ENCODE measurements around the gene ZFYVE28. TPM values are rescaled to one million over a fixed set of nuclear protein-coding genes. Genes with fewer than 3 reads are reported as not detected.

Gene ZFYVE28
- total and polyA plus RNA-seq, 2 of the 8 experiments (the other 6 are each of a cell fraction or from before 2014, with no cell fraction given) = 1.7 to 4.9 TPM

GRCh38 chr4:2267841-2268240 is 150.6 kb downstream of the ZFYVE28 start (continued):
- no peak for TF ChIP-seq CHD7 (IDR thresholded peaks at IDR 0.05; ENCODE audit: insufficient replicate concordance, low read length)
- no peak for TF ChIP-seq TEAD4 (IDR thresholded peaks at IDR 0.05; ENCODE audit: low read depth, low read length)
- TF ChIP-seq GABPA (IDR thresholded peaks at IDR 0.05; ENCODE audit: borderline replicate concordance, insufficient read depth, low read length) = no peak
- TF ChIP-seq RAD21 (IDR thresholded peaks at IDR 0.05 in 1 of 2, conservative IDR thresholded peaks at IDR 0.05 in 1 of 2; ENCODE audit: low read depth in 2 of 2, low read length in 2 of 2) = no peak

Measured in H1 (cell line).